GM21381 (cell line): ENCODE results near the gene ERO1B.

Experiments
- ATAC-seq: cut with Tn5 transposase; IDR thresholded peaks from one replicate; pipeline ENCODE4 v1.9.1; 2021; ENCODE audit warnings: mild to moderate bottlenecking, moderate library complexity; ENCODE audit not compliant: unreplicated experiment

ERO1B gene

GRCh38 chr1:236253918-236254637 lies 27.7 kb downstream of the ERO1B start:
- ATAC-seq: no peak

- ATAC-seq: no peak
Observed at GRCh38 chr1:236253119-236253518, 28.6 kb downstream of the ERO1B start.

GRCh38 chr1:236251587-236251986 lies 30.2 kb downstream of the ERO1B start:
- no peak for ATAC-seq

GRCh38 chr1:236247286-236247685 lies 34.5 kb downstream of the ERO1B start:
- ATAC-seq: no peak

GRCh38 chr1:236242568-236242967 lies 39.2 kb downstream of the ERO1B start:
- ATAC-seq: no peak

- ATAC-seq: no peak
Observed at GRCh38 chr1:236240675-236241074, 41.1 kb downstream of the ERO1B start.

DNA sequence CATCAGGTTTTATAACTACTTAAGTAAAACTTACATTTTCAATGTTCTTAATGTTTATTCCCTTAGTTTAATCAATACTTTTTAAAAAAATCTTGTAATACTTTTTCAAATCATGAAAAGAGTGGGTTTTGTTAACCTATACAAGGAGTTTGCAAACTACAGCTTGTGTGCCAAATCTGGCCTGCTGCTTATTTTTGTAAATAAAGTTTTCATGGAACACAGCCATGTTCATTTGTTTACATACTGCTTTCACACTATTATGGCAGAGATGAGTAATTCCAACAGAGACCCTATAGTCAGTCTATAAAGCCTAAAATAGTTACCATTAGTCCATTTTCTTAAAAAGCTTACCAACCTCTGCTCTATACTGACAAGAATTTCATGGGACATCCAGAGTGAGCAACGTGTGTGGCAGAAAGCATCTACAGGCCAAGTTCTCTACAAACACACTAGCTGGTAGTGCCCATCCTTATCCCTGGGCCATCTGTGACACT lies 42.6 kb downstream of the ERO1B start:
- no peak for ATAC-seq

GRCh38 chr1:236235116-236235515 lies 46.6 kb downstream of the ERO1B start:
- no peak for ATAC-seq

GRCh38 chr1:236228411-236228810 lies 53.3 kb downstream of the ERO1B start:
- no peak for ATAC-seq

DNA sequence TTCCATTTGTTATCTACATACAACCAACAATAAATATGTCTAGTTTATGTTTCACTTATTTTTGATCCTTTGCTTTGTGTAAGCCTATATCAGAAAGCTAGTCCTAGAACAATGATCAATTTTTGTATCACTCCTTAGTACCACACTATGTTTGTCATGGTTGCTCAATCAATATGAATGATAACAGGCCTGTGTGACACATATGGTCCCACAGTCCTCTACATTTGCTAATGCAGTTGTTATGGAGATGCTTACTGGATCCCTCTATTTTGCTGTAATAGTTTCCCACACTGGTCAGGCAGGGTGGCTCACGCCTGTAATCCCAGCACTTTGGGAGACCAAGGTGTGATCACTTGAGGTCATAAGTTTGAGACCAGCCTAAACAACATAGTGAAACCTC lies 59.1 kb downstream of the ERO1B start:
- no peak for ATAC-seq

DNA sequence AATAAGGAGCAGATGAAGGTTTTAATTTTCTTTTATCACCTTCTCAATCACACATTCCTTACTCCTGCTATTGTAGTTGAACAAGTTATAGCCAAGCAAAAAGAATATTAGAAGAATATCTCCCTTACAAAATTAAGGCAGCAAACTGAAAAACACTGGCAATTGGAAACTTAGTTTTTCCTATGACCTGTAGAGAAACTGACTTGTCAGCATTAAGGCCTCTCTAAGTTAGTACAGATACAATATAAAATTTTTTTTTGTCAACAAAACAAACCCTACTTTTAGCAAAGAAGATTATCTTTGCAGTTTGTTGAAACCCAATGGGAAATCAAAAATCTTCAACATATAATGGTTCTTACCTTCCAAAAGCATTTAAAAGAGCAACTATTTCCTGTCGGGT lies 61.3 kb downstream of the ERO1B start:
- ATAC-seq: no peak

GRCh38 chr1:236214761-236215160 lies 67.0 kb downstream of the ERO1B start:
- ATAC-seq: no peak

- ATAC-seq: no peak
Observed at GRCh38 chr1:236213534-236213933, 68.2 kb downstream of the ERO1B start.

GRCh38 chr1:236211815-236212214 lies 69.9 kb downstream of the ERO1B start:
- ATAC-seq: no peak

GRCh38 chr1:236209713-236210112 lies 72.0 kb downstream of the ERO1B start:
- no peak for ATAC-seq

- no peak for ATAC-seq
Observed at GRCh38 chr1:236209185-236209584, 72.6 kb downstream of the ERO1B start.

DNA sequence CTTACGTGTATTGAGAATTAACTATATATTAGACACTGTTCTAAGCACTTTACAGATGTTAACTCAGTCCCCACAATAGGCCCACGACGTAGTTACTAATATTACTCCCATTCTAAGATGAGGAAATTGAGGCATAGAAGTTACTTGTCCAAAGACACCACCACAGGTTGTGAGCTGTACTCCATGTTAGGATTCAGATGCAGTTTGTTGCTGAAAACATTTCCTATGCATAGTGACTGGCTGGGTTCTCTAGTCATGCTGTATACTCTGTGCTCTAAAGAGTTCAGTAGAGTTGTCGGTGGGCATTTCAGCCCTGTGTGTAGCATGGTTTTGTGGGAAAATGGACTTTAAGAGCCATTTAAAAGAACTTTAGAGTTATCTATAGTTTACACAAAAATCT lies 74.2 kb downstream of the ERO1B start:
- no peak for ATAC-seq

- ATAC-seq: no peak
Observed at GRCh38 chr1:236207121-236207520, 74.6 kb downstream of the ERO1B start.

- ATAC-seq: no peak
Observed at GRCh38 chr1:236206548-236206947, 75.2 kb downstream of the ERO1B start.

DNA sequence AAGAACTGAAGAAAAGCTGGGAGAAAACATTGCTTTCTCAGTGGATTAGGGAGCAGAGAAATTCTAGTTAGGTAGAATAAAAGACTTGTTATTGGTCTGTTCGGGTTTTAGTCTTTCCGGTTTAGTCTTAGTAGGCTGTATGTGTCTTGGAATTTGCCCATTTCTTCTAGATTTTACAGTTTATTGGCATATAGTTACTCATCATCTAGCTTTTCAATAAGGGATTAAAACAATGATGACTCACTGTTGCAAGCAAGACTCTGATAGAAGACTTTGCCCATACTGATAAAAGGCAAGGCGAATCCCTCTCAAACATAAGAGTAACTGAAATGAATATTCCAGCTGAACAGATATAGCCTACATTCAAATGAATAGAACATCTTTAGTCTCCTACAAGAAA lies 77.1 kb downstream of the ERO1B start:
- no peak for ATAC-seq

DNA sequence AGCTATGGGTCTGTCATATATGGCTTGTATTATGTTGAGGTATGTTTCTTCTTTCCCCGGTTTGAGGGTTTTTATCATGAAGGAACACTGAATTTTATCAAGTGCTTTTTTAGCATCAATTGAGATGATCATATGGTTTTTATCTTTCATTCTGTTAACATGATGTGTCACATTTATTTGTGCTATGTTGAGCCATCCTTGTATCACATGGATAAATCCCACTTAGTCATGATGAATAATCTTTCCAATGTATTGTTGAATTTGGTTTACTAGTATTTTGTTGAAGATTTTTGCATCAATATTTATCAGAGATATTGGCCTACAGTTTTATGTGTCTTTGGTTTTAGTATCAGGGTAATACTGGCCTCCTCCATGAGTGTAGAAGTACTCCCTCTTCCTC lies 77.7 kb downstream of the ERO1B start:
- no peak for ATAC-seq

- no peak for ATAC-seq
Observed at GRCh38 chr1:236201786-236202185, 80.0 kb downstream of the ERO1B start.

DNA sequence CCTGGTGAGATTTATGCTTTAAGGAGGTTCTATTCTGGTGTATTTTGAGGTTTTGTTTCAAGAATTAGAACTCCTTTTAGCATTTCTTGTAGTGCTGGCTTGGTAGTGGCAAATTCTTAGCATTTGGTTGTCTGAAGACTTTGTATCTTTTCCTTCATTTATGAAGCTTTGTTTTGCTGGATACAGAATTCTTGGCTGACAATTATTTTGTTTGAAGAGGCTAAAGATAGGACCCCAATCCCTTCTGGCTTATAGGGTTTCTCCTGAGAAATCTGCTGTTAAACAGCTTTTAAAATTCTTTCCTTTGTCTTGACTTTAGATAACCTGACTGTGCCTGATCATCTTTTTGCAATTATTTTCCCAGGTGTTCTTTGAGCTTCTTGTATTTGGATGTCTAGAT lies 80.8 kb downstream of the ERO1B start:
- no peak for ATAC-seq
